GM11168 (cell line): ENCODE data around the gene HP1BP3.
"Not testable (repeated sequence)": the region's sequence is repeated elsewhere in the genome, so short reads cannot be mapped to it uniquely, and the experiment has no call there.

Experiments
- in situ Hi-C: fragments of 300-500 bp; cut with MboI; formaldehyde crosslinking; loops from one replicate; pipeline ENCODE4 v1.12.0; 2022; ENCODE audit warnings: low sequenced_read_pairs; ENCODE audit not compliant: unreplicated experiment

HP1BP3 gene

GRCh38 chr1:20728371-20729154, 58.5 kb downstream of the HP1BP3 start:
- in situ Hi-C loops, result no loop called here

GRCh38 chr1:20727746-20728316, 59.3 kb downstream of the HP1BP3 start:
- in situ Hi-C loops, result no loop called here

DNA sequence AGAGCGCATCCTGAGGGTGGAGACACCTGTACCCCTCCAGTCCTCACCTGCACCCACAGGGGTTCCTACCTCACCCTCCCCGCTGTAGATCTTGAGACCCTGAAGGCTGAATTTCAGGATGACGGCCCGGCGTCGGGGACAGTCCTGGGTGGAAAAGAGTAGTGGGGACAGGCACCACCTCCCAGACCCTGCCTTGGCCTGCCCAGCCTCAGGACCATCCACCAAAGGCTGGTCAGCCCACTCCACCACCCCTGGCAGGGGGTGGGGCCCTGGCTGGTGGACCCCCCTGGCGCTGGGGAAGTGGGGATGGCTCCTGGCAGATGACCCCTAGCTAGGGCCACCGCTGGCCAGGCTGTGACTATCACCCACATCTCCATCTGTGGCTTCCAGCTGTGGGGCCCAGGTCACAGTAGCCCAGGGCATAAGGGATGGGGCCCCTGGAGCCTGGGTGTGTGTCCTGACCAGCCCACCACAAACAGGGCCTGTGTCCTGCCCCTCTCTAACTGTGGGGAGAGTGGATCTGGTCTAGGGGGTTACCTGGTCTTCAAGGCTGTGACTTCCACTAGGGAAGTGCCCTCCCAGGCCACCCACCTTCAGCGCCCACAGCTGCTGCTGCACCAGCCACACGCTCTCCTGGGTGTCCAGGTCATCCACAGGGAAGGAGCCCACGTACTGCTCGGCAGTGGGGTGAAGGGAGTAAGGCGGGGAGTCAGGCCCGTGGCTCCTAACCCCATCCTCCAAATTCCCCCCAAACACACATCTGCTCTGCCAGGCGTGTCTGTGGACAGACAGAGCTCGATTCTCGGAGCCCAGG, 60.0 kb downstream of the HP1BP3 start:
- in situ Hi-C loops, result no loop called here

DNA sequence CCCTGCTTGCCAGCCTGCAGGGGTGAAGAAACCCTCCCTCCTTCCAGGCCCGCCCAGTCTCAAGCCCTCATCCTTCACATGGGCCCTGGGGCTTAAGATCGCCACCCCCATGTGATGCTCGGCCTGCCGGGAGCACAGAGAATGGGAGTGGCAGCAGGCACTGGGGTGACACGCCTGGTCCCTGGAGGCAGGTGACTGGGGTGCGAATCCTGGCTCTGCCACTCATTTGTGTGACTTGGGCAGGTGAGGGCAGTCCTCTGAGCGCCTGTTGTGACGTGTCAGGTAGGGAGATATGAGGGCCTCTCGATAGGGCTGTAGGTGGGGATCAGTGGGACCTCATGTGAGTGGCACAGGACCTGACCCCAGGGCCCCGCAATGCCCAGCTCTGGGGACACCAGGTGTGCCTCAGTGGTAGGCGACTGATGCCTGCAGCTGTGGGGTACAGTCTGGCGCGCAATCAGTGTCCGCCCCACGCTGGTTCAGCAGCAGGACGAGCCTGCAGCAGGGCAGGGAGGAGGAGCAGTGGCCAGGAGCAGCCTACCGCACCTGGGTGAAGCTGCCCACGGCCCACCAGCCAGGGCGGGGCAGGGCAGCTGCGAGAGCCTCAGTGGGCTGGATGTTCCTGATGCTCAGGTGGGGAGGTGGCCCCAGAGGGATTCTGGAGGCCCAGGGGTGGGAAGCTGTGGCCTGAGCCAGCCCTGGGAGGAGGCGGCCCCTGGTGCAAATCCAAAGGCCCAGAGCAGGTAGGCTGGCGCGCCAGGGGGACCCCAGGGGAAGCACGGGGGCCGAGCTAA, 60.8 kb downstream of the HP1BP3 start:
- in situ Hi-C loops, result no loop called here

- in situ Hi-C loops, result no loop called here
These were observed 61.7 kb downstream of the HP1BP3 start for GRCh38 chr1:20725189-20726117.

GRCh38 chr1:20724364-20725188, 62.5 kb downstream of the HP1BP3 start:
- in situ Hi-C loops, result no loop called here

DNA sequence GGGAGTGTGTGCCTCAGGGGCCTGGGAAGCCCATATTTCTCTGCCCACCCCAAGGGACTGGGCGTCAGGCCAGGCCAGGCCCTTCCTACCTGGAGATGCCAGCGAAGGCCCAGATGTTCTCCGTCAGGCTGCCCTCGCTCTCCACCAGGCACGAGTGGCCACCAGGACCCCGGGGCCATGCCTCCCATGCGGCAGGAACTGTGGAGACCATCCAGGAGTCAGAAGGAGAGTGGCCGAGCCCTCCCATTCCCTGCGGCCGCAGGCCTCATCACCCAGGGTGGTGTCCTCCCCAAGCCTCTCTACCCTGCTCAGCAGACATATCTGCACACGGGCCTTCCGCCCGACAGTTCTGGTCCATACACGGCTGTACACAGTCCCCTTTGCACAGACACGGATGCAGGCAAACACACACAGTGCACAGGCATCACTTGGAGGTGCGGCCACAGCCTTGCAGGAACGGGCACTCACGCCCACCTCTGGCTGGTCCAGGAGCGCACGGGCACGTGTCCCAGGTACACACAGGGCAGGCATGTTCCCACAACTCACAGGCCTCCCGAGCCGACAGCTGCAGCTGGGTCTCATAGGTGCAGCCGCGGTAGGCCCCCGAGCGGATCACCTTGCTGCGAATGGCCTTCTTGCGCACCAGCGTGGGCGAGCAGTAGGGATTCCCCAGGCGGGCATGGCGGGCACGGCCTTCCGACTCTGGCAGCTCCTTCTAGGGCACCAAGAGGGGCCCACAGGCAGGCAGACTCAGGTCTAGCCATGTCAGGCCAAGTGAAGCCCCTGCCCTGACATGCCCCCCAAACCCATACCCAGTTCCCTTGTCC, 63.4 kb downstream of the HP1BP3 start:
- in situ Hi-C loops, result no loop called here

DNA sequence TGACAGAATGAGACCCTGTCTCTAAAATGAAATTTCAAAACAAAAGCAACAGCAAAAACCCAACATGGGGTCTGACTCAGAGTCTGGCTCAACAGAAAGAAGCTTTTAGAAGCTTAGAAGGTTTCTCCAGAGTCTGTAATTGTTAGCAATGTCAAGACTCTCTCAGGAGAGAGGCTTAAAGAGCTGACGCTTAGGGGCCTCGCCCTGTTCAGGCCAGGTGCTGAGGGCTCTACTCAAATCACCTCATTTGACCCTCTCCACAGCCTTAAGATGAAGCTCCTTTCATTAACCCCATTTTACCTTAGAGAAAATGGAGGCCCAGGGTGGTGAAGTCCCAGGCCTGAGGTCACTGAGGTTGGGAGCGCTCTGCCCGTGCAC, 64.0 kb downstream of the HP1BP3 start:
- in situ Hi-C loops, result no loop called here

- in situ Hi-C loops, result no loop called here
These were observed 65.7 kb downstream of the HP1BP3 start for GRCh38 chr1:20721117-20722061.

GRCh38 chr1:20720631-20721091, 66.4 kb downstream of the HP1BP3 start:
- in situ Hi-C loops, result no loop called here

DNA sequence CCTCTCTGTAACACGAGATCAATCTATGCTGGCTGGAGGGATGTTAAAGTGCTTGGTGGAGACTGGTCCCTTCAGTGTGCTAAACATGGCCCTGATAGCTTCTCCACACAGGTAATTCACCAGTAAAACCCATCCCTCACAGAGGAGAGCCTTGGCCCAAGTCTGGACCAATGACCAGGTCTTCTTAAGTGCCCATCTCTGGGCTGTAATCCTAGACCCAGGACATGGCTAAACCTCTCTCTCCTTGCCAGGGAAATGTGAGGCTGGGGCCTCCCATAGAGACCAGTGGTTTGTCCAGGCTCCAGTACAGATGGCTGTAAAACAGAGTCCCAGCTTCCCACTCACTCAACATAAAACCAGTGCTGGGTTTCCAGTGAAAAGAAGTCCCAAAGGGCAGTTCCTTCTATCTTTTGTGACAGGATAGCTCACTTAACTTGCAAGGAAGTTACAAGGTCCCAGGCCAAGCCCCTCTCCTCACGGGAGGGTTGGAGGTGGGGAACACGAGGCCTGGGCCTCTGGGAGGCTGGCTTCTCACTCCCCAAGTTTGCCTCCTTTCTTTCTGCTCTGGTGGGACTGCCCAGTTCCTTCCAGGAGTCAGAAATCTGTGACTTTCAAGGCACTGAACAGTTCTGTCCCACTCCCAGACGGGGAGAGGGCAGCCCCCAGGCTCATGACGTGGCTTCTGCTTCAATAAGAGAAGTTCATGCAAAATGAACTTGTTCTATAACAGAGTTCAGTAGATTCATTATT, 67.1 kb downstream of the HP1BP3 start:
- in situ Hi-C loops, result no loop called here

DNA sequence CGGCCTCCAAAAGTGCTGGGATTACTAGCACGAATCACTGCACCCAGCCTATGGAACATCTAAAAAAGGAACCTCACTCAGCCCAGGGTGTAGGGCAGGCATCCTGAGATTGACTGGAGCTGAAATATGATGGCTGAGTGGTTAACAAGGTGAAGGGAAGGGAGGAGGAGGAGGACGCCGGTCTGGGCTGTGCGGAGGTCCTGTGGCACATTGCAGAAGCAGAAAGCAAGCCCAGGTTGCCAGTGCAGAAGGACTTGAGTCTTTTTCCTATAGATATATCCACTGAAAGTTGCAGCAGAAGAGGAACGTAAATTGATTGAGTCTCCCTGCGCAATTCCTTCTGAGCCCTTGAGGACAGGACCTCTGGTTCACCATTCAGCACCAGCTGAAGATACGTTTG, 67.8 kb downstream of the HP1BP3 start:
- in situ Hi-C loops, result no loop called here

GRCh38 chr1:20718343-20718882, 68.7 kb downstream of the HP1BP3 start:
- in situ Hi-C loops, result not testable (repeated sequence)

- in situ Hi-C loops, result no loop called here
These were observed 69.4 kb downstream of the HP1BP3 start, which contains the start of gene KIF17 for GRCh38 chr1:20717452-20718342. TSS of gene KIF17 (minus strand) at chr1:20718007. CDS start at chr1:20717706, 301 bp downstream.
